Loucy (cell line): ENCODE results near the gene MUC12.

Experiments
- H2AFZ ChIP-seq: fragments of 200-600 bp; sonication (generic); 2 replicates; pipeline ENCODE4 v1.6.0; 2016; ENCODE audit warnings: antibody characterized with exemption, mild to moderate bottlenecking, low read length, moderate library complexity
- H3F3A ChIP-seq: fragments of 200-600 bp; 2 replicates; pipeline ENCODE4 v1.6.0; 2016; ENCODE audit warnings: antibody characterized with exemption, low read depth, mild to moderate bottlenecking
- H3K27me3 ChIP-seq: fragments of 200-600 bp; sonication (generic); 2 replicates; pipeline ENCODE4 v1.6.1; 2014; ENCODE audit warnings: low read length, mild to moderate bottlenecking; ENCODE audit not compliant: insufficient read depth, poor library complexity, severe bottlenecking
- H3K36me3 ChIP-seq: fragments of 200-600 bp; sonication (generic); 2 replicates; pipeline ENCODE4 v1.6.1; 2016; ENCODE audit warnings: low read length; ENCODE audit not compliant: insufficient read depth
- H3K4me1 ChIP-seq: fragments of 200-600 bp; sonication (generic); 2 replicates; pipeline ENCODE4 v1.5.1; 2014; ENCODE audit warnings: low read length, mild to moderate bottlenecking; ENCODE audit not compliant: insufficient read depth, poor library complexity, severe bottlenecking
- H3K4me2 ChIP-seq: fragments of 200-600 bp; sonication (generic); 2 replicates; pipeline ENCODE4 v1.6.0; 2014; ENCODE audit warnings: antibody characterized with exemption, low read length, low read depth, mild to moderate bottlenecking; ENCODE audit not compliant: poor library complexity, severe bottlenecking
- H3K4me3 ChIP-seq: fragments of 200-600 bp; sonication (generic); 2 replicates; pipeline ENCODE4 v1.5.1; 2014; ENCODE audit warnings: low read length, mild to moderate bottlenecking, mixed read lengths; ENCODE audit not compliant: poor library complexity, severe bottlenecking
- H3K79me2 ChIP-seq: fragments of 200-600 bp; sonication (generic); 2 replicates; pipeline ENCODE4 v1.6.1; 2014; ENCODE audit warnings: low read length; ENCODE audit not compliant: insufficient read depth
- H3K9ac ChIP-seq: fragments of 200-600 bp; sonication (generic); 2 replicates; pipeline ENCODE4 v1.6.0; 2014; ENCODE audit warnings: mild to moderate bottlenecking, low read depth, low read length, moderate library complexity; ENCODE audit not compliant: poor library complexity, severe bottlenecking
- H3K9me2 ChIP-seq: fragments of 200-600 bp; sonication (generic); replicated peaks from 2 replicates; pipeline ENCODE4 v1.6.1; 2016; ENCODE audit warnings: low read depth, low read length, mixed read lengths
- H3K9me3 ChIP-seq: fragments of 200-600 bp; sonication (generic); 2 replicates; pipeline ENCODE4 v1.6.1; 2014; ENCODE audit warnings: mild to moderate bottlenecking, antibody characterized with exemption, low read length, low read depth; ENCODE audit not compliant: insufficient read depth
- H4K20me1 ChIP-seq: fragments of 200-600 bp; sonication (generic); 2 replicates; pipeline ENCODE4 v1.6.0; 2014; ENCODE audit warnings: antibody characterized with exemption, low read length, mild to moderate bottlenecking; ENCODE audit not compliant: insufficient read depth, poor library complexity, severe bottlenecking
- CTCF ChIP-seq: fragments of 200-600 bp; sonication (generic); conservative IDR thresholded peaks from 2 replicates; pipeline ENCODE4 v1.5.1; 2014; ENCODE audit warnings: mild to moderate bottlenecking, antibody characterized with exemption, low read length
- EZH2phosphoT487 ChIP-seq: fragments of 200-600 bp; IDR thresholded peaks from 2 replicates; pipeline ENCODE4 v1.6.1; 2018; ENCODE audit warnings: antibody characterized with exemption, mild to moderate bottlenecking, moderate library complexity, borderline replicate concordance

The MUC12 gene

GRCh38 chr7:101066833-101067177 lies 97.4 kb downstream of the MUC12 start:
- Histone ChIP-seq H3K36me3 (no peaks in the 10 kb centered on the region), H3K9ac (no peak overlapping the region), H3K4me1 (no peaks in the 10 kb centered on the region), H3F3A (no peaks in the 10 kb centered on the region), H4K20me1 (no peaks in the 10 kb centered on the region), H2AFZ (no peak overlapping the region), H3K79me2 (no peaks in the 10 kb centered on the region), H3K9me2 (no peaks in the 10 kb centered on the region), H3K9me3 (no peaks in the 10 kb centered on the region), H3K4me2 (no peak overlapping the region), H3K4me3 (no peak overlapping the region), H3K27me3 (no peaks in the 10 kb centered on the region)
- TF ChIP-seq EZH2phosphoT487: no peak

- Histone ChIP-seq H3K9ac (no peak overlapping the region), H3K4me1 (no peaks in the 10 kb centered on the region), H3K4me2 (no peak overlapping the region), H3K9me2 (no peaks in the 10 kb centered on the region), H4K20me1 (no peaks in the 10 kb centered on the region), H3K36me3 (no peaks in the 10 kb centered on the region), H3F3A (no peaks in the 10 kb centered on the region), H3K9me3 (no peaks in the 10 kb centered on the region), H3K4me3 (no peak overlapping the region), H3K27me3 (no peaks in the 10 kb centered on the region), H3K79me2 (no peaks in the 10 kb centered on the region), H2AFZ (no peak overlapping the region)
- TF ChIP-seq EZH2phosphoT487 (no peak), CTCF (no peak)
These were observed 99.0 kb downstream of the MUC12 start for GRCh38 chr7:101068401-101068800.
